Stimulated activated CD4-positive, alpha-beta T cell treated with anti-CD3 and anti-CD28 coated beads, TNF-alpha, amount 100 ng/mL, for 1 hour (primary cell): ENCODE measurements around the gene LRRTM2.

Experiments used
- DNase-seq, 3 donors: peaks; one replicate each; pipeline ENCODE4 v3.0.0-alpha.2; 2020; ENCODE audit warnings: low read depth in 3 of 3, low spot score in 1 of 3

Gene LRRTM2

DNA sequence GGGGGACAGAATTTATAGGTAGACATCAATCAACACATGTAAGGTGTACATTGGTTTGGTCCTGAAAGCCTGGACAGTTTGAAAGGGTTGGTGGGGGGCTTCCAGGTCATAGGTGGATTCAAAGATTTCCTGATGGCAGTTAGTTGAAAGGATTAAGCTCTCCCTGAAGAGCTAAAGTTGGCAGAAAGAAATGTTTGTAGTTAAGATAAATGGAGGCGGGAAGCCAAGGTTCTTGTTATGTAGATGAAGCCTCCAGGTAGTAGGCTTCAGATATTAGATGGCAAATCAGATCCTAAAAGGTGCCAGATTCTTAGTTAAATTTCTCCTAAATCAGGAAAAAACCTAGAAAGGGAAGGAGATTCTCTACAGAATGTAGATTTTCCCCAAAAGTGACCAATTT is 9.0 kb upstream of the LRRTM2 start:
- DNase-seq: no peak

- no peak for DNase-seq
Measured at GRCh38 chr5:138883211-138883610, 8.1 kb upstream of the LRRTM2 start.

DNA sequence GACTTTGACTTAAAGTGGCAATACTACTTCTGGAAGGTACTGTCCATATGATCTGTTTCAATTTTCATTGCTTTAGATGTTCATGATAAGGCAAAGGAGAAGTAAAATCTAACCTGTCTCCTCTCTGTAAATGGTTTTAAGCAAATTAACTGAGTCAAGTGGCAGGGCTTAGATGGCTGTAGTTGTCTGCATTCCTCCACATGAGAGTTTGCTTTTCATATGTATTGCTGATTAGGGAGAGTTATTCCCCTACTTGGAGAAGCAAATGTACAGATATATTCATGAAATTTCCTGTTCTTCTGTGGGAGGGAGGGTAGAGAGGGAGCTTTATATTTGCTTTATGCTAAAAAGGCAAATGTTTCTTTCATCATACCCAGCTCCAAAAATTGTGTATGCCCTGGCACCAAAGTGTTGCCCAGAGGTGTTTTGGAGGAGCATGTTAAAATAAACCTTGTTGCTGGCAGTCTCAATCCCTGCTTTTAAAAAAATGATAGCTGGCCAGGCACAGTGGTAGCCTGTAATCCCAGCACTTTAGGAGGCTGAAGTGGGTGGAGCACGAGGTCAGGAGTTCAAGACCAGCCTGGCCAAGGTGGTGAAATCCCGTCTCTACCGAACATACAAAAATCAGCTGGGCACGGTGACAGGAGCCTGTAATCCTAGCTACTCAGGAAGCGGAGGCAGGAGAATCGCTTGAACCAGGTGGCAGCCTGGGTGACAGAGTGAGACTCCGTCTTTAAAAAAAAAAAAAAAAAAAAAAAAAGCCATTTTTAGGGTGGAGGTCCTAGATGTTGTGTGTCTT is 3.5 kb upstream of the LRRTM2 start:
- no peak for DNase-seq

DNA sequence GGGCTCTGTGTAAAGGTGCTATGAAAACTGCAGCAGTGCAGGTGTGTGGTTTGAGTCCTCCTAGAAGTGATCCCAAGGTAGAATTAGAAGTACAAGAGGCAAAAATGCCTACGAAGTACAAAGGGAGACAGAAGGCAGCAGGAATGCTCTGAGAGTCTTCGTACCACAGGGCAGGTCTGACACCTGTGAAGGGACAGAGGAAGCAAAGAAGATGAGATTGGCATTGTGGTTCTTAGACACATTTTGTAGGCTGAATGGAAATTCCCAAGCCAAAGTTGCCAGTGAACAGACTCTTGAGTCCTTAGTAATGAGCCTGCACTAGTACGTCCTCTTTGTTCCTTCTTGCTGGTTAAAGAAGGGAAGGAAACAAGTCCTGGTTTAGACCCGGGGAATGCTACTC is 1.7 kb upstream of the LRRTM2 start:
- no peak for DNase-seq

DNA sequence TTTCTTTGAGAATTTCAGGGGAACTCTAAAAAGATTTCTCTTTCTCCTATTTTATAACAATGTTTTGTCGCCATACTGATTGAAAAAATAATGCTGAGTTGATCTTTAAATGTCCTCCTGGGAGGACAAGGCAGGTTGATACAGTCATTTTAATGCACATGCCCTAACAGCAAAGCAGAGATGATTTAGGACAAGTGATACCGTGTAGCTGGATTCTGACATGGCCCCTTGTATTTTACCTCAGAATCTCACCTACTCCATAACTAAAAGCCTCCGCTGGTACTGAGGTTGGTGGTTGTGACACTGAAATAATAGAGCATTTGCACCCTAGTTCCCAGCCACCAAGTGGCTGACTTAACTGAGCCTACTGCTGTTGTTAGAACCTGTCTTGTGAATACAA is 811 bp upstream of the LRRTM2 start:
- DNase-seq: no peak

- DNase-seq: no peak
Measured at GRCh38 chr5:138875552-138875875, 379 bp upstream of the LRRTM2 start.

DNA sequence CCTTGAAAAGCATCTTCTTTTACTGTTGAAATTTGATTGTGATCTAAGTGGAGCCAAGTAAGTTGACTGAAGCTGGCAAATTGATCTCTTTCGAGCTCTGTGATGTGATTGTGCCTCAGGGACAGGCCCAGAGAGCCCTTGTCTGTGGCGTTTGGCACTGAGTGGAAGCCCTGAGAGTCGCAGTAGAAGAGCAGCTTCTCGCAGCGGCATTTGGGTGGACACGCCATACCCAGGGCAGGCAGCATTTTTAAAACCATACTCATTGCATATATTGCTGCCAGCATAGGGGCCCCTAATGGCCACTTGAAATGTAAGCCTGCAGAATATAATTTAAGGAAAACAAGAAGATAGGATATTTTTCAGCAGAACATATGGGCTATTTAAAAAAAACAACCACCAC is 894 bp downstream of the LRRTM2 start:
- DNase-seq: no peak

GRCh38 chr5:138873466-138874221 is 1.5 kb downstream of the LRRTM2 start:
- no peak for DNase-seq

DNA sequence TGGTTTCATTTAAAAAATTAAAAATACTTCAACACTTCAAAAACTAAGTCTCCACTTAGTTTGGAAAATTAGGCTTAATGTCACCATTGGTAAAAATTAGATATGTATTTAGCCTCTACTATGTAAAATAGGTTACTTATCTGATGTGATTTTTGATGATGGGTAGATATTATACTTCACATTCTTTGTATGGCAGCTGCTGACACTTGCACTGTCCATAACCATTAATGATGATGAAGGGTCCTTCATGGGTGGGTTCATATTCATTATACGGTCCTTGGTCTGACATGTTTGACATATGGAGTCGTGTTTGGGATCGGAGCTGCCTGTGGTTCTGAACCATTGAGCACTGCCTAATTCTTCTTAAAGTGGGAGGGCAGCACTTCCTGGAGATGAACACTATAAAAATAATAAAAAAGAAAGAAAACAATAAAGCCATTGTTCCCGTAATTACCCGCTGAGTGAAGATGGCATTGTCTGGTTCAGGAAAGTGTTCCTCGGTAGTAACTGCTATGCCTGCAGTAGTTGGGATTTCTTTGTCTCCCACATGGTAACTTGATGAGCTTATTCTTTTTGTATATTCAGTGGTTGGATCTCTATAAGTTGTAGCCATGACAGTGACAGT is 2.2 kb downstream of the LRRTM2 start:
- DNase-seq: no peak

- DNase-seq: no peak
Measured at GRCh38 chr5:138870611-138871010, 4.5 kb downstream of the LRRTM2 start.

GRCh38 chr5:138869763-138870500 is 5.2 kb downstream of the LRRTM2 start:
- no peak for DNase-seq

DNA sequence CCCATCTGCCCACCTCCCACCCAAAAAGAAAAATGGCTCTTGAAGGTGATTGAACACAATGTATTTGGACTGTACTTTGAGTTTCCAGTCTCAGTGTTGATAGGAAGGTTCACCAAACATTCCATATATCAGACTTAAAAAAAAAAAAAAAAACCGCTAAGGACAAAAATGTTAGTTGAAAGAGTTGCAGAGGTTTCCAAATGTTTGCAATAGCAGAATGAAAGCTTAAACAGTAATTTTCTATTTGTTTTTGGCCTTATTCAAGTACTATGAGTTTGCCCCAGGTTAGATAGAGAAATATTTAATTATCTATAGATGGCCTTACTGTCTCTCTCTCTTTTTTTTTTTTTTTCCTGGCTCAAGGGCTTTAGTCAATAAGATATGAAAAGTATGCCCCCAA is 6.1 kb downstream of the LRRTM2 start:
- no peak for DNase-seq

GRCh38 chr5:138867011-138867410 is 8.1 kb downstream of the LRRTM2 start:
- no peak for DNase-seq

DNA sequence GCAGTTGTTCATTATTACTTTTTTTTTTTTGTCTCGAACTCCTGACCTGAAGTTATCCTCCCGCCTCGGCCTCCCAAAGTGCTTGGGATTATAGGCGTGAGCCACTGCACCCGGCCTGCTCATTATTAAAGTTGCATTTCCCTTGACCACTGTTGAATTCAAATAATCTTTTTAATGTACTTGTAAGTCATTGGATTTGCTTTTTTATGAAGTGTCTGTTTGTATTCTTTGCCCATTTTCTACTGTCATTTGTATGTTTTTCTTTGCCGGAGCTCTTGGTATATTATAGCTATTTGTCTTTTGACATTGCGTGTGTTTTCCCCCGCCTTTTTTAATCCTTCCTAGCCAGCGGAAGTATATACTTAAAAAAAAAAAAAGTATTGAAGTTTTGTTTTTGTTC is 22.0 kb downstream of the LRRTM2 start:
- DNase-seq: no peak

DNA sequence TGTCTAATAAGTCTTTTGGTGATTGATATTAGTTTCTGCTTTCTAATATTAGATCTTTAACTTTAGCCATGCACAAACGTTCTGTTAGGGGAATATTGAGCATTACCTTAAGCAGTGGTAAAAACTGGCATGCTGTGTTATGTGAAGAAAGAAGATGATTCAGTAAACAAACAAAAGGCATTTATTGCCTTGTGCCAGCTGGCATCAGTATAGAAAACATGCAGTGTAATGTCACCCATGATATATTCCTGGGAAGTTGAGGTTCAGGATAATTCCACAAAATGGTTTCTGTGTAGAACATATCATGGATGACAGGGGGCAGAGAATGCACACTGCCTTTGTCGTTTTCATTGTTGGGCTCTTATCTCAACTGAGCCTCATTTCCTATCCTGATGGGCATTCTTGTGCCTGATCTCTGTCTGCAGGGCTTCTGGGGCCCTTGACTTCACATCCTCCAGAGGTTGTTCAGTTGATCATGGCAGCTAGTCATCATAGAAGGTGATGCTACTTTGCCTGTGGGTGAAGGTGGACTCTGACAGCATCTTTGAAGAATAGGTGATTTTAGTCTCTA is 24.2 kb downstream of the LRRTM2 start:
- DNase-seq: no peak

- no peak for DNase-seq
Measured at GRCh38 chr5:138849882-138850281, 25.3 kb downstream of the LRRTM2 start.

GRCh38 chr5:138849439-138849838 is 25.7 kb downstream of the LRRTM2 start:
- DNase-seq: no peak

DNA sequence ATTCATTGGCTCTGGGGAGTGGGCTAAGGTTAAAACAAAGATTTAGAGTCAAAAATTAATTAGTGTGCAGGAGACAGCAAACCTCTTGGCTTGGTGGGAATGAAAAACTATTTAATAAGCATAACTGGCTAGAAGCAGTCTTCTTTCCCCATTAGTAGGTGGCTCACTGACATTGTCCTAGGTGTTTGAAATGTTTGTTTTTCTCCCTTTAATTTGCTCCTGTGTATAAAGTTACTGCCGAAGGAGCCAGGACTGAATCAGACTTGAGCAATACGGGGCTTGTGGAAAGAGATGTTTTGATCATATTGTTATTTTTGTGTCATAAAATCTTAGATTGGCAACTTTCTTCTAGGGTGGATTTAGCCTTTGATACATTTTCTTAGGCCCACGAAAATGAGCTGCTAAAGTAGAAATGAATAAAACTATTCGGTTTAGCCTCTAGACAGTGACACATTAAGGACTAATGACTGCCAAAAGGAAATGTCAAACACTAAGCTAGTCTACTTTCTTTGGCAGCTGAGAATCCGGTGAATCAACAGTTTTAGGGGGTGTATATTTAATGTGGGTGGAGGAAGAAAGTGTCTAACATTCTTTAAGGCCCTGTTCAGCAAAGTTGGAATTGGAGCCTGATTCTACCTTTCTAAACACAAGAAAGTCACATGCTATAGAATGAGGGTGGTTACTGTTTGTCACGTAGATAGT is 30.2 kb downstream of the LRRTM2 start:
- no peak for DNase-seq

GRCh38 chr5:138844125-138844461 is 31.0 kb downstream of the LRRTM2 start:
- no peak for DNase-seq

- DNase-seq: no peak
Measured at GRCh38 chr5:138843316-138844124, 31.6 kb downstream of the LRRTM2 start.
